PFSK-1 (cell line): ENCODE data around the gene CYB5R4.

Experiments
- FOXP2 ChIP-seq: optimal IDR thresholded peaks from 2 replicates; pipeline ENCODE3; 2011; ENCODE audit warnings: borderline replicate concordance, control low read depth, inconsistent platforms; ENCODE audit not compliant: insufficient read depth; ENCODE audit errors: extremely low read length, extremely low read depth
- POLR2AphosphoS5 ChIP-seq: IDR thresholded peaks from 2 replicates; pipeline ENCODE4 v1.6.1; 2012; ENCODE audit warnings: low read depth, mild to moderate bottlenecking, control low read depth, low read length, moderate library complexity
- SIN3A ChIP-seq: IDR thresholded peaks from 2 replicates; pipeline ENCODE4 v1.6.1; 2012; ENCODE audit warnings: mild to moderate bottlenecking, low read length, moderate library complexity, borderline replicate concordance; ENCODE audit not compliant: insufficient read depth
- TAF1 ChIP-seq: IDR thresholded peaks from 2 replicates; pipeline ENCODE4 v1.6.1; 2012; ENCODE audit warnings: low read length, control low read depth, borderline replicate concordance; ENCODE audit not compliant: insufficient read depth
- TF ChIP-seq, protein P1 (sequence below), 2 experiments: IDR thresholded peaks; 2 replicates each; pipeline versions ENCODE4 v1.6.1 to v1.8.0; 2011 to 2012; ENCODE audit warnings: low read depth in 2 of 2, low read length in 2 of 2, control low read depth in 1 of 2, inconsistent platforms in 1 of 2, mild to moderate bottlenecking in 1 of 2, moderate library complexity in 1 of 2; ENCODE audit not compliant: insufficient read depth in 1 of 2

The CYB5R4 gene

DNA sequence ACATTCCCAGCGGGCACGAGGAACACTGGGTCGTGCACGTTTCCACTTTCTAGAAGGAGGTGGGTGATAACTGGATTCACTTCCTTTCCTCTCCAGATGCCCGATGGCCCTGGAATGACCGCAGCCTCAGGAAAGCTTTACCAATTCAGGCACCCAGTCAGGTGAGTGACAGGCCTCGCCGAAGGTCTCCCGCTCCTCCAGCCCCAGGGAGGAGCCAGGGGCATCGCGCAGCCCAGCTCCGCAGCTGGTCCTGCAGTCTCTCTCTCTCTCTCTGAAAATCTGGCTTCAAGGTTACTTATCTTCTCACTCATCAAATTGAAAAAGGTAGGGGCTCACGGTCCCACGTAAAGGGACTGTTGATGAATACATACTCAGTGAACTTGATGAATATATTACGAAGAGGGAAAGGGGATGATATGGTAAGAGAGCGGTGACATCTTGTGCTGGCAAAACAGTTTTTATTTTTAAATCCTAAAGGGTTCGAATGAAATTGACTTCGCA, 5.4 kb upstream of the CYB5R4 start:
- TF ChIP-seq, protein P1, sequence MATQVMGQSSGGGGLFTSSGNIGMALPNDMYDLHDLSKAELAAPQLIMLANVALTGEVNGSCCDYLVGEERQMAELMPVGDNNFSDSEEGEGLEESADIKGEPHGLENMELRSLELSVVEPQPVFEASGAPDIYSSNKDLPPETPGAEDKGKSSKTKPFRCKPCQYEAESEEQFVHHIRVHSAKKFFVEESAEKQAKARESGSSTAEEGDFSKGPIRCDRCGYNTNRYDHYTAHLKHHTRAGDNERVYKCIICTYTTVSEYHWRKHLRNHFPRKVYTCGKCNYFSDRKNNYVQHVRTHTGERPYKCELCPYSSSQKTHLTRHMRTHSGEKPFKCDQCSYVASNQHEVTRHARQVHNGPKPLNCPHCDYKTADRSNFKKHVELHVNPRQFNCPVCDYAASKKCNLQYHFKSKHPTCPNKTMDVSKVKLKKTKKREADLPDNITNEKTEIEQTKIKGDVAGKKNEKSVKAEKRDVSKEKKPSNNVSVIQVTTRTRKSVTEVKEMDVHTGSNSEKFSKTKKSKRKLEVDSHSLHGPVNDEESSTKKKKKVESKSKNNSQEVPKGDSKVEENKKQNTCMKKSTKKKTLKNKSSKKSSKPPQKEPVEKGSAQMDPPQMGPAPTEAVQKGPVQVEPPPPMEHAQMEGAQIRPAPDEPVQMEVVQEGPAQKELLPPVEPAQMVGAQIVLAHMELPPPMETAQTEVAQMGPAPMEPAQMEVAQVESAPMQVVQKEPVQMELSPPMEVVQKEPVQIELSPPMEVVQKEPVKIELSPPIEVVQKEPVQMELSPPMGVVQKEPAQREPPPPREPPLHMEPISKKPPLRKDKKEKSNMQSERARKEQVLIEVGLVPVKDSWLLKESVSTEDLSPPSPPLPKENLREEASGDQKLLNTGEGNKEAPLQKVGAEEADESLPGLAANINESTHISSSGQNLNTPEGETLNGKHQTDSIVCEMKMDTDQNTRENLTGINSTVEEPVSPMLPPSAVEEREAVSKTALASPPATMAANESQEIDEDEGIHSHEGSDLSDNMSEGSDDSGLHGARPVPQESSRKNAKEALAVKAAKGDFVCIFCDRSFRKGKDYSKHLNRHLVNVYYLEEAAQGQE (IDR thresholded peaks at IDR 0.05; ENCODE audit: insufficient read depth in 1 of 2, low read depth in 2 of 2, low read length in 2 of 2) = no peak
- TF ChIP-seq TAF1 (no peak), SIN3A (no peak), POLR2AphosphoS5 (no peak), FOXP2 (no peak)

DNA sequence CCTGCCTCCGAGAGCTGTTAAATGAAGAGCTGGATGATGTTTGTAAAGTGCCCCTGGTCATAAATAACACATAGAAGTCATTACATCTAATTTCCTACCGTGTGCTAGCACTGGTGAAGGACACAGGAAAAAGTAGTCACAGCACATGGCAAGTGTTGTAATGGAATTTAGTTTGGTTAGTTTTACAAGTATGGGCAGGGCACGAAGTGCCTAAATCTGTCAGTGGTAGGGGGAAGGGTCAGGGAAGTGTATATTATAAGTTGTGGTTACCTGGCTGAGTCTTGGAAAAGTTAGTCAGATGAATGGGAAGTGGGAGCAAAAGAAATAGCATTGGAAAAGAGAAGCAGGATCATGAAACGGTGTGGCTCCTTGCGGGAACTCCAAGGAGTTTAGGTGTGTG, 4.7 kb upstream of the CYB5R4 start:
- TF ChIP-seq TAF1 (no peak), SIN3A (no peak)

DNA sequence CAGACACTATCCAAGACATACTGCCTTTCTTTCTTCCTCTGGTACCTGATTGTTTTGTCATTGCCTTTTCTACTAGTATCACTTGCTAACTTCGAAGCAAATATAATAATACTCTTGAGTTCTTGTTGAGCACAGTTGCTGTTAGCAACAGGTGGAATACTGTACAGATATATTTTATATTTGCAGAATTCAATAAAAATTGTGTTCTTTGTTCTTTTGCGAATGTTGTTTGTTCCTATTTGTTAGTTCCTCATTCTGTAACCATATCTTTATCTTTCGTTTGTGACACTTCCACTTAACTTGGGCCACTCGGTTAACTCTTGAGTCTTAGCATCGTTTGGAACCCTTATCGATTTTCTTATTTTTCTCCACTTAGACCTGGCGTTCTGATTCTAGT, 868 bp downstream of the CYB5R4 start:
- TF ChIP-seq TAF1 = no peak
- TF ChIP-seq SIN3A = no peak
- no peak for TF ChIP-seq FOXP2
- TF ChIP-seq, protein P1 (IDR thresholded peaks at IDR 0.05; ENCODE audit: insufficient read depth in 1 of 2, low read depth in 2 of 2, low read length in 2 of 2) = no peak
- no peak for TF ChIP-seq POLR2AphosphoS5

DNA sequence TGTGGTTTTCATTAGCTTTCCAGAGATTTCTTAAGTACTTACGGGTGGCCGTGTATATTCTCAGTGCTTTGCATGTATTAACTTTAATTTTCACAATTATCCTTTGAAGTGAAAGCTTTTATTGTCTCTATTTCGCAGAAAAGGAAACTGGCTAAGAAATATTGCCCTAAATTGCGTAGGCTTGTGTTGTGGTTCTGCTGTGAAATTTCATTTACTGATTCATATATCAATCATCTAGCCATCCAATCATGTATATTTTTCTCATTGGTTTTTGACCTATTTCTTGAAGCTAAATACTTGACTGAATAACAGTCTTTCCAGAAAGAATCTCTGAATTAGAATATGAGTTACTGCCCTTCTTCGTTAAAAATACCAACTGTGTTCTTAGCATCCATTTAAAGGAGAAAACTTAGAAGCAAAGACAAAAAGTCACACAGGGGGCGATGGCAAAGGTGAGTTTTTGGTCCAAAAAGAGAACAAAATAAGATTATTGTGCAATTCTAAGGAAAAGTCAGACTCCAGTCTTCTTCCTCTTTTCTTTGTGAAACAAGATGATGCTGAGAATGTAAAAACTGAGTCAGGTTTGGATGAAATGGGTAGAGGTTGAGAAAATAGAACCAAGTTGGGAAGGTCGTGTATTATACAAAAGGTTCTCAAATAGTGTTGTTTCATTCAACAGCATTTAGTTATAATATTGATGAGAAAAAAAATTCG, 1.4 kb downstream of the CYB5R4 start:
- no peak for TF ChIP-seq TAF1
- TF ChIP-seq, protein P1 (IDR thresholded peaks at IDR 0.05; ENCODE audit: insufficient read depth in 1 of 2, low read depth in 2 of 2, low read length in 2 of 2) = no peak
- TF ChIP-seq POLR2AphosphoS5 = no peak
- TF ChIP-seq FOXP2 = no peak
- no peak for TF ChIP-seq SIN3A

DNA sequence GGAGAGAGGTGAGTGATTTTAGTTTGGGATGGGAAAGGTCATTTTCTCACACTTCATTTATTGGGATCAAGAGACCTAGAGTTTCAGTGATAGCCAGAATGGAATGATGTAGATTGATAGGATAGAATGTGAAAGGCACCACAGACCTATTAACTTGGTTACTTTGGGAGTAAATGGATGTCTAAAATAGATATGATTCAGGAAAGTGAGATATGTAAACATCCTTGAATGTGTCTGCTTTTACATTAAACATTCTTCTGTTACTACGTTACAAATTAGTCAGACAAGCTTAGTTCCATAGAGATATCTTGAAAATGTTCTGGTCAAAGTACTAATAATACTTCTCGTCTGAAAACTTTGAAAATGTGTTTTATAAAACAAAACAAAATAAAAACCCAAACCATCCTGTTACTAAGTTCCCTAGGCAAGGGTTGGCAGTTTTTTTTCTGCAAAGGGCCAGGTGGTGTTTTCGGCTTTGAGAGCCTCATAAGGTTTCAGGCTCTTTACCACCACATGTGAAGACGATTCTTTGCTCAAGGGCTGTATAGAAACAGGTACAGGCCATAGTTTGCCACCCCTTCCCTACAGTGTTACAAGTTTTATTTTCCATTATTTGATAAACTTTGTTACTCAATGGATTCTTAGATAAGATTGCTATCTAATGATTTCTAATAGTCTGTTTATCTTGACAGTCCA, 3.4 kb downstream of the CYB5R4 start:
- TF ChIP-seq SIN3A = no peak
- no peak for TF ChIP-seq POLR2AphosphoS5
- no peak for TF ChIP-seq FOXP2
- TF ChIP-seq, protein P1 (IDR thresholded peaks at IDR 0.05; ENCODE audit: insufficient read depth in 1 of 2, low read depth in 2 of 2, low read length in 2 of 2) = no peak
- no peak for TF ChIP-seq TAF1
